C4-2B (cell line): ENCODE measurements around the gene NXPE4.

ENCODE experiments used
- ZFX ChIP-seq: fragments of 450-650 bp; IDR thresholded peaks from 2 replicates; pipeline ENCODE4 v1.6.1; 2017
- TF ChIP-seq, protein P1 (sequence below): fragments of 450-650 bp; conservative IDR thresholded peaks from 2 replicates; pipeline ENCODE4 v1.5.1; 2017; ENCODE audit warnings: mild to moderate bottlenecking

DNA sequence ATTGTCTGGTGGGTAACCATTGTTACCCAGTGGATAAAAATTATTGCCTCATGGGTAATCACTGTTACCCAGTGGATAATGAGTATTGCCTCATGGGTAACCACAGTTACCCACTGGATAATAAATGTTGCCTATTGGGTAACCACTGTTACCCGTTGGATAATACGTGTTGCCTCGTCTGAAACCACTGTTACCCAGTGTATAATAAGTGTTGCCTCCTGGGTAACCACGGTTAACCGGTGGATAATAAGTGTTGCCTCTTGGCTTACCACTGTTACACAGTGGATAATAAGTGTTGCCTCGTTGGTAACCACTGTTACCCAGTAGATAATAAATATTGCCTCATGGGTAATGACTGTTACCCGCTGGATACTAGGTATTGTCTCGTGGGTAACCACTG is 20.9 kb upstream of the NXPE4 start:
- TF ChIP-seq, protein P1, sequence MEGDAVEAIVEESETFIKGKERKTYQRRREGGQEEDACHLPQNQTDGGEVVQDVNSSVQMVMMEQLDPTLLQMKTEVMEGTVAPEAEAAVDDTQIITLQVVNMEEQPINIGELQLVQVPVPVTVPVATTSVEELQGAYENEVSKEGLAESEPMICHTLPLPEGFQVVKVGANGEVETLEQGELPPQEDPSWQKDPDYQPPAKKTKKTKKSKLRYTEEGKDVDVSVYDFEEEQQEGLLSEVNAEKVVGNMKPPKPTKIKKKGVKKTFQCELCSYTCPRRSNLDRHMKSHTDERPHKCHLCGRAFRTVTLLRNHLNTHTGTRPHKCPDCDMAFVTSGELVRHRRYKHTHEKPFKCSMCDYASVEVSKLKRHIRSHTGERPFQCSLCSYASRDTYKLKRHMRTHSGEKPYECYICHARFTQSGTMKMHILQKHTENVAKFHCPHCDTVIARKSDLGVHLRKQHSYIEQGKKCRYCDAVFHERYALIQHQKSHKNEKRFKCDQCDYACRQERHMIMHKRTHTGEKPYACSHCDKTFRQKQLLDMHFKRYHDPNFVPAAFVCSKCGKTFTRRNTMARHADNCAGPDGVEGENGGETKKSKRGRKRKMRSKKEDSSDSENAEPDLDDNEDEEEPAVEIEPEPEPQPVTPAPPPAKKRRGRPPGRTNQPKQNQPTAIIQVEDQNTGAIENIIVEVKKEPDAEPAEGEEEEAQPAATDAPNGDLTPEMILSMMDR, result no peak
- TF ChIP-seq ZFX, result no peak
